Ovary (tissue), 3 donors: Measurements from ENCODE around the gene TENT5C.

Experiments used
- EP300 ChIP-seq: sonication (generic); formaldehyde crosslinking; IDR thresholded peaks from one replicate; pipeline ENCODE4 v1.6.1; 2017; ENCODE audit warnings: antibody characterized with exemption
- TF ChIP-seq, protein P1 (sequence below), 3 donors: fragments of 450-650 bp in 2 of 3; fragments of 200-600 bp in 1 of 3; IDR thresholded peaks; one replicate each; pipeline versions ENCODE4 v1.5.1 to v1.8.0; 2016 to 2022; ENCODE audit warnings: antibody characterized with exemption in 3 of 3, mild to moderate bottlenecking in 1 of 3
- donor health status: DM: no; HTN: no; CAD: no.

DNA sequence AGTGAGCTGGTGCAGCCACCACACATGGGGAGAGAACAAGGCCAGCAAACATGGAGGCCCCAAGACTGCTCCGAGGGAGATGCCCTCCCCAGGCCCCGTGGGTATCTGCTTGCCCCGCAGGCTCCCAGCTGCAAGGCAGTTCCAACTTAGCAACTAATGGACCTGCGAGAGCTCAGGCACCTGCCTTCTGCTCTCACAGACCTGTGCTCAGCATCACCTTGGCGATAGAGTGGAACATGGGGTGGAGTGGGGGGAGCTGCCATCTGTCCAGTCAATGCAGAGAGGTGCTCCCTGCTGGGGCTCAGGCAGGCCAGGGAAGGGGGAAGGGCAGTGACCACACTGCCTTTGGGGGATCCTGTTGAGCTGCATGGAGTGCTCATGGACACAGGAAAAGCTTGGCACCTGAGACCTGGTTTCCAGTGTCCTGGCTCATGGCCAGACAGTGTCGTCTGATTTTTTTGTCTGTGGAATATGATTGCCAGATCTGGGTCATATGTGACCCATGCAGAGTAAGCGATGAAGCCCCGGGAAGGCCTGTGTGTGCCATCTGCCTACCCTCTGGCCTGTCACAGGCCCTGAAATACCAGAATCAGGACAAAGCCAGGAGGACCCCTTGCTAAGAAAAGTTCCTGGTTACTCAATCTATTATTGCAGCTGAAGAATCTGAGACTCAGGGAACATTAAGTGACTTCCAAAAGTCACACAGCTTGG, 39.9 kb upstream of the TENT5C start:
- TF ChIP-seq EP300, result no peak
- TF ChIP-seq, protein P1, sequence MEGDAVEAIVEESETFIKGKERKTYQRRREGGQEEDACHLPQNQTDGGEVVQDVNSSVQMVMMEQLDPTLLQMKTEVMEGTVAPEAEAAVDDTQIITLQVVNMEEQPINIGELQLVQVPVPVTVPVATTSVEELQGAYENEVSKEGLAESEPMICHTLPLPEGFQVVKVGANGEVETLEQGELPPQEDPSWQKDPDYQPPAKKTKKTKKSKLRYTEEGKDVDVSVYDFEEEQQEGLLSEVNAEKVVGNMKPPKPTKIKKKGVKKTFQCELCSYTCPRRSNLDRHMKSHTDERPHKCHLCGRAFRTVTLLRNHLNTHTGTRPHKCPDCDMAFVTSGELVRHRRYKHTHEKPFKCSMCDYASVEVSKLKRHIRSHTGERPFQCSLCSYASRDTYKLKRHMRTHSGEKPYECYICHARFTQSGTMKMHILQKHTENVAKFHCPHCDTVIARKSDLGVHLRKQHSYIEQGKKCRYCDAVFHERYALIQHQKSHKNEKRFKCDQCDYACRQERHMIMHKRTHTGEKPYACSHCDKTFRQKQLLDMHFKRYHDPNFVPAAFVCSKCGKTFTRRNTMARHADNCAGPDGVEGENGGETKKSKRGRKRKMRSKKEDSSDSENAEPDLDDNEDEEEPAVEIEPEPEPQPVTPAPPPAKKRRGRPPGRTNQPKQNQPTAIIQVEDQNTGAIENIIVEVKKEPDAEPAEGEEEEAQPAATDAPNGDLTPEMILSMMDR (IDR thresholded peaks at IDR 0.05), result no peak
